ENCODE data around the gene CCDC149. TPM values are rescaled to one million over a fixed set of nuclear protein-coding genes. Genes with fewer than 3 reads are reported as not detected.

Gene CCDC149
- total RNA-seq, 1 experiment from 2014 or later: 7.9 TPM

- no peaks in the 10 kb centered on the region for H4K20me1 ChIP-seq (ENCODE audit: low read length)
- DNase-seq (peak; percentile 66), ATAC-seq (no peak)
- no peak overlapping the region for H3K4me2 ChIP-seq (ENCODE audit: low read length)
- ChIA-PET POLR2A (ENCODE audit: unreplicated experiment) (interaction anchor here (0.5 to 0.6 kb wide), 2 partner anchors 60 to 367 kb away, joined by 3 to 8 read pairs; partner anchors contain the start of gene SEPSECS), CTCF (no interaction called here)
- intact Hi-C loops (cut with micrococcal nuclease): loop anchor here (2.0 kb wide), 3 partner anchors 41 to 321 kb away; no protein-coding TSS in a partner anchor
- H3K27ac ChIP-seq (ENCODE audit: low read length): no peak overlapping the region
- TF ChIP-seq EZH2 (IDR thresholded peaks at IDR 0.05; ENCODE audit: low read length, unreplicated experiment): no peak
- TF ChIP-seq CTCF (conservative IDR thresholded peaks at IDR 0.05; ENCODE audit: low read depth, low read length): peak; percentile 64
- TF ChIP-seq EZH2phosphoT487 (IDR thresholded peaks at IDR 0.05; ENCODE audit: borderline replicate concordance, low read length): no peak
- H3K27me3 ChIP-seq (ENCODE audit: low read length): no peaks in the 10 kb centered on the region
- H3K9me2 ChIP-seq (replicated peaks; ENCODE audit: low read length): no peaks in the 10 kb centered on the region
- H3F3A ChIP-seq (ENCODE audit: low read length, unreplicated experiment): no peaks in the 10 kb centered on the region
- no peaks in the 10 kb centered on the region for H3K36me3 ChIP-seq (ENCODE audit: low read depth, low read length)
- H3K9me3 ChIP-seq (ENCODE audit: low read length): no peaks in the 10 kb centered on the region
- no TSS peak for BruUV-seq (replicated peaks)
- H3K4me3 ChIP-seq (ENCODE audit: low read length): no peak overlapping the region
- H3K4me1 ChIP-seq (ENCODE audit: insufficient read depth, low read length): peaks cover 24% of the 10 kb centered on the region
- no peak overlapping the region for H2AFZ ChIP-seq (ENCODE audit: low read length)
- no peaks in the 10 kb centered on the region for H3K79me2 ChIP-seq (ENCODE audit: low read length)
- H3K9ac ChIP-seq (ENCODE audit: low read length): no peak overlapping the region
Observed at GRCh38 chr4:24793219-24794005, 119.4 kb downstream of the CCDC149 start.

GRCh38 chr4:24792552-24792951 is 120.3 kb downstream of the CCDC149 start:
- Histone ChIP-seq H3K4me3 (ENCODE audit: low read length) (no peak overlapping the region), H3F3A (ENCODE audit: low read length, unreplicated experiment) (no peaks in the 10 kb centered on the region), H3K9ac (ENCODE audit: low read length) (no peak overlapping the region), H3K79me2 (ENCODE audit: low read length) (no peaks in the 10 kb centered on the region), H3K4me1 (ENCODE audit: insufficient read depth, low read length) (peaks cover 24% of the 10 kb centered on the region), H3K36me3 (ENCODE audit: low read depth, low read length) (no peaks in the 10 kb centered on the region), H2AFZ (ENCODE audit: low read length) (no peak overlapping the region), H3K27ac (ENCODE audit: low read length) (no peak overlapping the region), H4K20me1 (ENCODE audit: low read length) (no peaks in the 10 kb centered on the region), H3K4me2 (ENCODE audit: low read length) (no peak overlapping the region), H3K27me3 (ENCODE audit: low read length) (no peaks in the 10 kb centered on the region), H3K9me2 (replicated peaks; ENCODE audit: low read length) (no peaks in the 10 kb centered on the region), H3K9me3 (ENCODE audit: low read length) (no peaks in the 10 kb centered on the region)
- TF ChIP-seq EZH2 (IDR thresholded peaks at IDR 0.05; ENCODE audit: low read length, unreplicated experiment) (no peak), CTCF (conservative IDR thresholded peaks at IDR 0.05; ENCODE audit: low read depth, low read length) (no peak), EZH2phosphoT487 (IDR thresholded peaks at IDR 0.05; ENCODE audit: borderline replicate concordance, low read length) (no peak)
- ATAC-seq: no peak
- BruUV-seq (replicated peaks): no TSS peak
- ChIA-PET CTCF (no interaction called here), POLR2A (ENCODE audit: unreplicated experiment) (no interaction called here)
- DNase-seq: no peak
- intact Hi-C loops (cut with micrococcal nuclease): no loop called here

- intact Hi-C loops (cut with micrococcal nuclease): no loop called here
- no peaks in the 10 kb centered on the region for H3K79me2 ChIP-seq (ENCODE audit: low read length)
- no peak overlapping the region for H3K4me3 ChIP-seq (ENCODE audit: low read length)
- TF ChIP-seq CTCF (conservative IDR thresholded peaks at IDR 0.05; ENCODE audit: low read depth, low read length): no peak
- no peak for TF ChIP-seq EZH2 (IDR thresholded peaks at IDR 0.05; ENCODE audit: low read length, unreplicated experiment)
- TF ChIP-seq EZH2phosphoT487 (IDR thresholded peaks at IDR 0.05; ENCODE audit: borderline replicate concordance, low read length): no peak
- ChIA-PET POLR2A (ENCODE audit: unreplicated experiment) (no interaction called here), CTCF (no interaction called here)
- H3K27ac ChIP-seq (ENCODE audit: low read length): no peak overlapping the region
- no peaks in the 10 kb centered on the region for H3K9me3 ChIP-seq (ENCODE audit: low read length)
- H3K4me2 ChIP-seq (ENCODE audit: low read length): no peak overlapping the region
- H4K20me1 ChIP-seq (ENCODE audit: low read length): no peaks in the 10 kb centered on the region
- H3F3A ChIP-seq (ENCODE audit: low read length, unreplicated experiment): no peaks in the 10 kb centered on the region
- H2AFZ ChIP-seq (ENCODE audit: low read length): no peak overlapping the region
- H3K27me3 ChIP-seq (ENCODE audit: low read length): no peaks in the 10 kb centered on the region
- DNase-seq: no peak
- ATAC-seq: no peak
- H3K9ac ChIP-seq (ENCODE audit: low read length): no peak overlapping the region
- H3K9me2 ChIP-seq (replicated peaks; ENCODE audit: low read length): no peaks in the 10 kb centered on the region
- no peaks in the 10 kb centered on the region for H3K36me3 ChIP-seq (ENCODE audit: low read depth, low read length)
- peaks cover 22% of the 10 kb centered on the region for H3K4me1 ChIP-seq (ENCODE audit: insufficient read depth, low read length)
- no TSS peak for BruUV-seq (replicated peaks)
Observed at GRCh38 chr4:24791043-24791442, 121.8 kb downstream of the CCDC149 start.
